ENCODE data around the gene FARS2. TPM values are rescaled to one million over a fixed set of nuclear protein-coding genes. Genes with fewer than 3 reads are reported as not detected.

Gene FARS2
- total RNA-seq, 1 donor from 2014 or later = 20.1 TPM

DNA sequence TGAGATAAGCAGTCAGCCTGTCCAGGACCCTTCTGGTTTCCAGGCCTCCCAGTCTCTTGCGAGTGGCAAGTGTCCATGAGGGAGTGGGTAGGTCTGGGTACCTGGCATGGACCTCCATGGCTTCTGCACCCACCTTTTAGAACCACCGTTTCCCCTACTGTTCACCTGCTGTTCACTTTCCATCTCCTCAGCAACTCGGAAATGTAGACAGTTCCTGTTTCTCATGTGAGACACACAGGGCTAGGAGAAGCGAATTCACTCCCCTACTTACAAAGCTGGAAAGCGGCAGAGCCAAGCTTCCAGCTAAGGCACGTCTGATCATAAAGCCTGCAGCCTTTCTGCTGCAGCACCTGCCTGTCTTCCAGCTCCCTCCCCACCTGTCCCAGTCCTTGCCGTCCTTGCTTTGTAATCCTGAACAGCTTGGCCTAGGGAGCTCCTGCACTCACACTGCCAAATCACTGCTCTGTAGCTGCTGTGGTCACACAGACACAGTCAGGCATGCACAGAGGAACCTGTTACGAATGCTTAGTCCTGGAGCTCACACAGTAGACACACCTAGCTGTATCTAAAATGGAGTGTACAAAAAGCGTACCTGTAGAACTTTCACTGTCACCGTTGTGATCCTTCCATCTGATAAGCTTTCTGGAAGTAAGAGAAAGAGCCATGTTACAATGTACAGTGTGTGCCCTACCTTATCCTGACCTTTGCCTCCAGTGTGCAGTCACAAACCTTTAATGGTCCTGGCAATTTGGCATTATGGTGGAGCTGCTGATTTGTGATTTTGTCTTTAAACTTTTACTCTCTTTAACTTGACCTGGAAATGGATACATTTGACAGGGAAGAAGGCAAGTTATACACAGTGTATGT lies 451.3 kb downstream of the FARS2 start:
- intact Hi-C loops (cut with micrococcal nuclease) = no loop called here

GRCh38 chr6:5713519-5713918 lies 452.2 kb downstream of the FARS2 start:
- intact Hi-C loops (cut with micrococcal nuclease) = no loop called here

DNA sequence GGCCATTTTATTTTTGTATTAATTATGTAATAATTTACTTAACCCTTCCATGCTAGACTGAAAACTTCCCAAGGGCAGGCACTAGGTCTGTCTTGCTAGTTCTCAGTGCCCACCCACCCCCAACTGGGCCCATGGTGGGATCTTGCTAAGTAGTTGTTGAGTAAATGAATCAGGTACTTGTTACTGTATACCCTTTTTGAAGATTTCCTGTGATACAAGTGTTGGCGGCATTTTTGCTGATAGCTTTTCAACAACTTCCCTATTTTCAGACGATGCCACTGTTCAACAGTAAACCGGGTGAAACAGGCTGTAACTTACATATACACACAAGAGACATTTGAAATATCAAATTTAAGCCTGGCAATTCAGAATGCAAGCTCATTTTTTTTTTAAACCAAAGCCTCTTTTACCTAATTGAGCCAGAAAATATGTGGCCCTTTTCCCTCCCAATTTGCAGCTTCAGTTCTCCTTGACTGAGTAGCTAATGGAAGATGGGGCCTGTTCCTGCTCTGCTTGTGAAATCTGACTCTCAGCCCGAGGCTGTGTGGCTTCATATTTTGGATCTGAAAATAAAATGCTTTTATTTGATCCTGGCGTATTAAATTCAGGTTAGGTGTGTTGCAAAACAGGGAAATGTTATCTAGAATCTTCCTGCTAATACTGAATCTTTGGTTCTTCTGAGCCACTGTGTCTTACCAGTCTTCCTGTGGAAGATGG lies 457.1 kb downstream of the FARS2 start:
- intact Hi-C loops (cut with micrococcal nuclease) = no loop called here

DNA sequence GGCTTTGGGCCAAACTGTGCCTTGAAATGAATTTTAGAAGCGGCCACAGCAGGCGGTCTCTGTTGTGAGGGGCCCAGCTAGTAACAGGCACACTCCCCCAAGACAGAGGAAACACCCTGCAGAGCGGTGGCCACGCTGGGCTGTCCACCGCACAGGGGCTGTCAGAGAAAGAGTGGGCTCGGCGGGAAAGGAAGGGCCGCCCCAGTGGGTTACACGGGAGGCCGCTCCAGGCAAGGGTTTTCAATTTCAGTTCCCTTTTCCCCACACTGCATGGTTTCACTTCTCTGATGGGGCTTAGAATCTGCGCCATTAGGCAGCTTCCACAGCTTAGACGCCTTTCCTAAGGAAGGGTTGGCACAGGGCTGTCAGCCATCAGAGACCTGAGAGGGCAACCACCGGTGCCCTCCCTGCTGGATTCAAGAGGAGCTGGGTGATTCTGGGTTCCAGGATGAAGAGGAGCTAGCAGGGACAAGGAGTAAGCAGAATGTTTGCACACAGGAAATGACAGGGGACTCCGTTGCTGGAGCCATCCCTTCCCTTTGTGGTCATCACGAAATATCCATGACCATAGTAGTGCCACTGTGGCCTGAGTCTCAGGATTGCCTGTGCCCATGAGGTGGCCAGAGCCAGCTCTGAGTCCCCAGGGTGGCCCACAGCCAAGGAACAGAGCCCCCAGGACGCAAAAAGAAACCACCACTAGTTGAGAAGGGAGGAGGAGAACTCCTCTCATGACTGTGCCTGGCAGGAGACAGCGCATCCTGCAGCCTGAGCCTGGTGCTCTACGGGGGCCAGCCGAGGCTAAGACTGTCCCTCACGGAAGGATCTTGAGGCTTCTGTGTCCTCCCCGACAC lies 462.8 kb downstream of the FARS2 start:
- intact Hi-C loops (cut with micrococcal nuclease) = loop anchor here (5.0 kb wide), 1 partner anchor 252 kb away; no protein-coding TSS in a partner anchor

- intact Hi-C loops (cut with micrococcal nuclease) = loop anchor here (5.0 kb wide), 1 partner anchor 253 kb away; no protein-coding TSS in a partner anchor
These were observed 463.6 kb downstream of the FARS2 start for GRCh38 chr6:5724911-5725310.

- intact Hi-C loops (cut with micrococcal nuclease) = no loop called here
These were observed 465.8 kb downstream of the FARS2 start for GRCh38 chr6:5726976-5727718.

DNA sequence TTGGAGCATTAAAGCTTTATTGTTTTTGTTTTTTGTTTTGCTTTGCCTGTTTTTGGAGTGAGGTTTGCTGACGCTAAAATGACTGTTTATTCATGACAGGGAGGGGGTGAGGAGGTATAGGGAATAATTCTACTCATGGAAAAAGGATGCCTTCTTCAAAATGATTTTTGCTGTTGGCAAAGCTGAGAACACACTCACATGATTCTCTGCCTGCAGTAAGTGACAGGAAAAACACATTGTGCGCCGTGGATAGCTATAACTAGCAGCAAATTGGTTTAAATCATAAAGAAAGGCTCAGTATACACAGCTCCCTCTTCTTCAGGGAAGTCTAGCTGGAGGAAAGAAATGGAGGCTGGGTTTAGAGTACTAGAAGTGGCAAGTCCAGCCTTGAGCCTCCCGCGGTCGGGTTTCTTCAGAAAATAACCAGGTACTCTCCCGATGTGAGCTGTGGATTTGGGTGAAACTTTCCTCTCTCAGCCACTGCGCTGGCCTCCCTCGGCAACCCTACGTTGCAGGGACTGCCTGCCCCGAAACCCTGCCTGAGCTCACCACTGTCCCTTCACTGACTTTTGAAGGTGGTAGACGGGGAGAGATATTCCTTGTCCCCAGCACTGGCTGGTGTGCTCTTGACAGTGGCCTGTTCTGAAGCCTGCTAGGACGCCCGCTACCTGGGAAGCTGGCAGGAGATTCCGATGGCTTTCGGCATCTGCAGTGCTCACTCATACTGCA lies 467.2 kb downstream of the FARS2 start:
- intact Hi-C loops (cut with micrococcal nuclease) = no loop called here

GRCh38 chr6:5729080-5729434 lies 467.7 kb downstream of the FARS2 start:
- intact Hi-C loops (cut with micrococcal nuclease) = no loop called here

DNA sequence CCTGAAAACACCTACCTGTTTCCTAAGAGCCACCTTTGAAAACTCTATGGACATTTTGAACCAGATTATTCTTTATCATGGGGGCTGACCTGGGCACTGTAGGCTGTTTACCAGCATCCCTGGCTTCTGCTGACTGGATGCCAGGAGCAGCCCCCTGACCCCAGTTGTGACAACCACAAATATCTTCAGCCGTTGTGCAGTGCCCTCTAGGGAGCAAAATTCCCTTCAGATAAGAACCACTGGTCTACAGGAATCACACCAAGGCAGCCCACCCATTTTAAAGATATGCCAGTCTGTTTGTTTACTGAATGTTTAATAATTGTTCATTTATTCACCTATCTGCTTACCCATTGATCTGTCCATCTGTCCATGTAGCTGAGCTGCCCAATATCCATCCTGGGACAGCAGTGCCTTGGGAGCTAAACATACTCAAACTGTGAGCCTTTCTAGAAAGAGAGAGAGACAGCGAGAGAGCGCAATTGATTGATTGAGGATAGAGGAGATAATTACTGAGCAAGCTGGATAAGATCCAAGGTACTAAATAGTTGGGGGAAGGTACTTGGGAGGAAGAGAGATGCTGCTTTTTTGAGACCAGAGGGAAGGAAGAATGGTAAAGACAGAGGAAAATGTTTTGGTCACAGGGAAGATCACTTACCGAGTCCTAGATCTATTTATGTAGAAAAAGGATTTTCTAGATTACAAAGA lies 468.7 kb downstream of the FARS2 start:
- intact Hi-C loops (cut with micrococcal nuclease) = no loop called here

DNA sequence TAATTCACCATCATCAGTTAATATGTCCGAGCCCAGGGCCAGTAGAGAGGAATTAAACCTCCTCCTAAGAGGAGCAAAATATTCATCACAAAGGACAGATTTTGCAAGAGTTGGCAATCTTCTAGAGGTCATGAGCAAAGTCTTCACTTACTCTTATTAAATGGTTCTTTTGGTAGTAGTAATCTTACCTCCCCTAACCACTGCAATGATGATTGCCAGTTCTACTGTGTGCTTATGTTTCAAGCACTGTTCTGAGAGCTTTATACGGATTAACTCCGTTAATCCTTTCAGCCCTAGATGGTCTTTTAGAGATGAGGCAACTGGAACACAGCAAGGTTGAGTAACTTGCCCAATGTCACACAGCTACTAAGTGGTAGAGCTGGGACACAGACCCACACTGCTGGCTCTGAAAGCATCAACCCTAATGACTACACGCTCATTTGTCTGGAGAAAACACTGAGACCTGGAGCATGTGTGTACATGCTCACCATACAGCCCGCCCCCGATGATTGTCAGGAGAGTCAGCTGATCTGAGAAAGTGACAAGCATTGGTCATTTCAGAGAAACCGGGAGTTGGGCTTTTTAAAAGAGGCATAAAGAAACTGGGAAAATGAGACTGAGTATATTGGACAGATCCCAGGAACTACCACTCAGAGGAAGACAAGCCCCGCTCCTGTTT lies 469.4 kb downstream of the FARS2 start:
- intact Hi-C loops (cut with micrococcal nuclease) = no loop called here

GRCh38 chr6:5731435-5731834 lies 470.1 kb downstream of the FARS2 start:
- intact Hi-C loops (cut with micrococcal nuclease) = no loop called here

DNA sequence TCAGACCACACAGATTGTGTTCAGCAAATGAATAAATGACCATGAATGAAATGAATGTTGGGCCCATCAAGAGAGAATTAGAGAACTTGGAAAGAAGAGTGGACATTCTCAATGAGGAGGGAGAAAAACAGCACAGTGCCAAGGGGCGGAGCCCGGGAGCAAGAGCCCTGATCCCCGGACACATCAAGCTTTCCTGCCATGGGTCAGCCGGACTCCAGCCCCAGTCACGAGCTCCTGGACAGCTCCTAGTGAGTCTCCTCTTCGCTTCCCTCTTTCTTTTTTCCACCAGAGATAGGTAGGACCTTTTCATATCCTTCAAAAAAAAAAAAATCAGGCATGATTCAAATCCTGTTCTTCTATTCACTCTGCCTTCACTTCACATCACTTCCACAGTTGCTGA lies 471.2 kb downstream of the FARS2 start:
- intact Hi-C loops (cut with micrococcal nuclease) = no loop called here

DNA sequence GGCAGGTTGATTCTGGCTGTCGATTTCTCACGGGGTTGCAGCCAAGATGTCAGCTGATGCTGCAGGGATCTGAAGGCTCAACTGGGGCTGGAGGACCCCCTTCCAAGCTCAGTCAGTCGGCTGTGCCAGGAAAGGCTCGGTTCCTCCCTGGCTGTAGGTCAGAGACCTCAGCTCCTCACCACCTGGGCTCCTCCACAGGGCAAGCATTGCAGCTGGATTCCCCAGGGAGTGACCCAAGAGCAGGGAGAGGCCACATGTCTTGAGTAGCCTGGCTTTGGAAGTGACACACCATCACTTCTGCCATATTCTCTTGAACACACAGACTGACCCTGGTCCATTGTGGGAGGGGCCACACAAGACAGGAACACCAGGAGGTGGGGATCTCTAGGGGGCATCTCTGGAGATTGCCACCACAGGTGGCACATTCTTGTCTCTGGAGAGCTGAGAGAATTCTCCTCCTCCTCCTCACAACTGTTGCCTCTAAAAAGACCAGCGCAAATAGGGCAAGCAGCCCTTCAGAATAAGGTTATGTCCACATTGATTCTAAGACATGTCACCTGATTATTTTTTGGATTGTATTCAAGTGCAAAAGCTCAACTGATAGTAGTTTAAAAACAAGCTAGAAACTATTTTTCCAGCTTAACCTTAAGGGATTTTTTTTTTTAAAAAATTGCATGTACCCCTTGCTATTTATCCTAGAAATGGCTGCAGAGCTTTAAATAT lies 474.9 kb downstream of the FARS2 start:
- intact Hi-C loops (cut with micrococcal nuclease) = no loop called here

GRCh38 chr6:5737460-5737859 lies 476.1 kb downstream of the FARS2 start:
- intact Hi-C loops (cut with micrococcal nuclease) = no loop called here

DNA sequence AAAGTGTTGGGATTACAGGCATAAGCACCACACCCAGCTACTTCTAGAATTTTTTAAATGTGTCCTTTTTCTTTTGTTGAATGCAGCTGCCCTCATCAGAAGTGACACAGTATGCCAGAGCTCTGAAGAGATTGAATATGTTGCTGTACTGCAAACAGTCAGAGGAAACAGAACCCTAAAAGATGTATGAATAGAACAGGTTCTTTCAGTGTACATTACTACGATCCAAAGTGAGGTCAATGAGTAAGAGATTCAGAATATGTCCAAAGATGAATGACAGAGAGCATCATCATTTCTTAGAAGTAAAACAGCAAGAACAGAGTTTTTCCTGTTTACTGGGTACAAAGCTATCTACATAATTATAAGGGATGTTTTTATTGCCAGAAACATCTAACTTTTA lies 476.9 kb downstream of the FARS2 start:
- intact Hi-C loops (cut with micrococcal nuclease) = no loop called here

DNA sequence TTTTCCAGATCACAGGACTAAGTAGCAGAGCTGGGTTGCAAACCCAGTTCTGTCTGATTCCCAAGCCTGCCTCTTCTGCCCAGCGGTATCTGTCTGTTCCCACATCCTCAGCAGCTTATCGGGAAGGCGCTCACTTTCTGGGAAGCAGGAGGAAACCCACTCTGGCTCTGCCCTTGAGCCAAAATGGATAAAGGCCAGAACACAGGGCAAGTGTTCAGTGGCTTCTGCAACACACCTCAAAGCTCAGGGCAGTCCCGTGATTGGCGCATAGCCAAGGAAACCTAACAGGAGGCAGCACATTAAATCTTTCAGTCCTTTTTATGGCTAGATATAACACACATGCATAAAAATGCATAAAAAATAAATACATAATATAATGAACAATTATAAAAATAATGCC lies 483.2 kb downstream of the FARS2 start:
- intact Hi-C loops (cut with micrococcal nuclease) = no loop called here

DNA sequence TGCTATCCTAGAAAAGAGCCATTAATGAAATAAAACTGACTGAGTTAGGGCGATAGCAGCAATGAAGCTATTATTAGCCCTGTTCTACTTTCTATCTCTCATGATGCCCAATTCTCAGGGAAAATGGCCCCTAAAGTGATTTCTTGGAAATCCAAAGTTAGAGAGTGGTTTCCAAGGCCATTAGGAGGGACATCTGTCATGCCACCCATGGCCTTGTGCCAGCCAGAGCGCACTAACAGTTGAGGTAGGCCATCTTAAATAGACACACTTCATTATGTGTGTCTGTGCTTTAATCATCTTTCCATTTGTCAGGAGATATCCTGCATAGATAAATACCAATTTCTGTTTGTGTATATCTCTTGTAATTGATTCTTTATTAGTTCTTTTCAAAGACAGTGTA lies 483.8 kb downstream of the FARS2 start:
- intact Hi-C loops (cut with micrococcal nuclease) = no loop called here

DNA sequence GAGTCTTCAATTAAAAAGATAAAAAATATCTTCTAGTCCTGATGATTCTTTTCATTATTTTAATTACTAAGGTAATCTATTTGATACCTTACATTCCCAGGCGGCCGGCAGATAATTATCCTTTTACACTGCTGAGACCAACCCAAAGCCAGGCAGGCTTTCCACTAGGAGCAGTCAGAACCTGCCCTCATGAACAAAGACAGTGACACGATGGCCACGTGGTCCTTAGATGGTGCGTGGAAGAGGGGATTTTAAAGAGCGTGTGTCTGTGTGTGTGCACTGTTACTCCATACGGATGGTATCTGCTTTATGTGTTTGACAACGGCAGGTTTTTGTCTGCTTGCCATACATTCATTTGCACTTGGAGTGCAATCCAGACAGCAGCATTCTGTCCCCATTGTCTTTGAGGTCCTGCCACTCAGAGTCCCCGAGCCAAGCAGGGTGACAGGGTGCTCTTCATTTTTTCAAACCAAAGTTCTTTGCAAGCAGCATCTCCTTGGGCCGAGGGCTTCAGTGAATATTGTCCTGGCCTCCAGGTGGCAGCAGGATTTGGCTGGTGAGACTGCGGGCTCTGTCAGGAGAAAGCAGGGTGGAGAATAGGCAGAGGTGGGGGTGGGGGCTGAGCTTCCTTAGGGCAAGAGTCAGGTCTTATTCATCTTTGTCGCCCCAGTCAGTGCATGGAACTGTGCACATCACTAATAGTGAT lies 484.9 kb downstream of the FARS2 start:
- intact Hi-C loops (cut with micrococcal nuclease) = no loop called here

All from T-helper 1 cell treated with Interleukin-12 subunit alpha and Interleukin-12 subunit beta and Interleukin-4 antibody, amounts not matched to agents 30 ng/mL and 1 ng/mL, for 36 hours (primary cell).